Endothelial cell of umbilical vein (primary cell): ENCODE results near the gene CDYL. TPM values are rescaled to one million over a fixed set of nuclear protein-coding genes. Genes with fewer than 3 reads are reported as not detected.

Experiments used
- BruUV-seq: library from RNA; stranded (reverse); fragments of 400-500 nt; replicated peaks from 2 replicates; lab custom pipeline; 2021; lab: Mats Ljungman, UMichigan
- CTCF ChIA-PET: fragments of 300-600, 350-600 bp; sonication (Branson Sonifier 250); formaldehyde crosslinking; loops from one replicate; lab custom pipeline; 2021; ENCODE audit warnings: antibody characterized with exemption, inconsistent platforms; lab: Charles Lee
- POLR2A ChIA-PET: fragments of 300-600, 350-600 bp; sonication (Branson Sonifier 250); formaldehyde crosslinking; loops from one replicate; lab custom pipeline; 2021; ENCODE audit warnings: antibody characterized with exemption, inconsistent platforms; lab: Charles Lee
- DNase-seq: peaks from one replicate; pipeline ENCODE4 v3.0.0-alpha.2; 2011; ENCODE audit warnings: low read depth, low spot score
- FAIRE-seq: peaks from 2 replicates; lab custom pipeline; 2011; peaks lifted over from hg19 to GRCh38; lab: Jason Lieb, UNC
- H2AFZ ChIP-seq: 2 replicates; pipeline ENCODE4 v1.6.0; 2012; ENCODE audit warnings: low read depth, low read length, control low read depth, inconsistent platforms
- H3K27ac ChIP-seq: 2 replicates; pipeline ENCODE4 v1.5.1; 2011; ENCODE audit warnings: low read depth, mild to moderate bottlenecking, control low read depth, low read length, moderate library complexity; ENCODE audit not compliant: insufficient read depth
- H3K27me3 ChIP-seq, 2 experiments: 2 replicates each; pipeline versions ENCODE4 v1.6.0 to v1.6.1; 2011; ENCODE audit warnings: low read length in 2 of 2, mixed read lengths in 1 of 2; ENCODE audit not compliant: control insufficient read depth in 2 of 2, insufficient read depth in 2 of 2
- H3K36me3 ChIP-seq, 2 experiments: 2 replicates in 1 of 2; 3 replicates in 1 of 2; pipeline ENCODE4 v1.5.1; 2011; ENCODE audit warnings: low read length in 2 of 2, mild to moderate bottlenecking in 1 of 2, moderate library complexity in 1 of 2; ENCODE audit not compliant: control insufficient read depth in 2 of 2, insufficient read depth in 2 of 2; ENCODE audit errors: extremely low read depth in 1 of 2
- H3K4me1 ChIP-seq: 3 replicates; pipeline ENCODE4 v1.5.1; 2011; ENCODE audit warnings: mild to moderate bottlenecking, low read length; ENCODE audit not compliant: control insufficient read depth, insufficient read depth; ENCODE audit errors: extremely low read depth
- H3K4me2 ChIP-seq: 2 replicates; pipeline ENCODE4 v1.6.1; 2011; ENCODE audit warnings: low read length, control low read depth, mixed read lengths; ENCODE audit not compliant: insufficient read depth
- H3K4me3 ChIP-seq, 3 experiments: fragments of 200-600 bp in 1 of 3; sonication (generic), shearing (Covaris generic) in 1 of 3; replicated peaks in 1 of 3; 2 replicates each; pipeline ENCODE4 v1.5.1; 2011 to 2016; ENCODE audit warnings: control low read depth in 3 of 3, low read length in 3 of 3, mild to moderate bottlenecking in 2 of 3, inconsistent platforms in 1 of 3, low read depth in 1 of 3, moderate library complexity in 1 of 3; ENCODE audit not compliant: insufficient read depth in 1 of 3
- H3K79me2 ChIP-seq: 2 replicates; pipeline ENCODE4 v1.6.0; 2012; ENCODE audit warnings: low read length, inconsistent platforms; ENCODE audit not compliant: control insufficient read depth, insufficient read depth
- H3K9ac ChIP-seq: replicated peaks from 2 replicates; pipeline ENCODE3; 2011; ENCODE audit warnings: low read length, control low read depth; ENCODE audit not compliant: insufficient read depth; ENCODE audit errors: extremely low read depth
- H3K9me1 ChIP-seq: replicated peaks from 3 replicates; pipeline ENCODE4 v1.6.0; 2011; ENCODE audit warnings: mild to moderate bottlenecking, low read length; ENCODE audit not compliant: control insufficient read depth, insufficient read depth; ENCODE audit errors: extremely low read depth
- H3K9me3 ChIP-seq: replicated peaks from 2 replicates; pipeline ENCODE4 v1.5.1; 2012; ENCODE audit warnings: low read length, inconsistent platforms; ENCODE audit not compliant: control insufficient read depth, insufficient read depth
- H4K20me1 ChIP-seq: replicated peaks from 2 replicates; pipeline ENCODE3; 2011; ENCODE audit warnings: mild to moderate bottlenecking, low read length; ENCODE audit not compliant: control insufficient read depth, insufficient read depth; ENCODE audit errors: extremely low read depth
- EZH2 ChIP-seq: IDR thresholded peaks from 2 replicates; pipeline ENCODE4 v1.6.1; 2012; ENCODE audit warnings: borderline replicate concordance, low read depth, mild to moderate bottlenecking, moderate library complexity, low read length, inconsistent platforms; ENCODE audit not compliant: severe bottlenecking
- FOS ChIP-seq: IDR thresholded peaks from 2 replicates; pipeline ENCODE4 v1.6.1; 2011; ENCODE audit warnings: mild to moderate bottlenecking, low read length, moderate library complexity, borderline replicate concordance; ENCODE audit not compliant: insufficient read depth
- GATA2 ChIP-seq: IDR thresholded peaks from 2 replicates; pipeline ENCODE4 v1.7.0; 2011; ENCODE audit warnings: low read depth, mild to moderate bottlenecking, moderate library complexity, mixed read lengths, low read length; ENCODE audit not compliant: insufficient read length, insufficient read depth
- JUN ChIP-seq: IDR thresholded peaks from 2 replicates; pipeline ENCODE4 v1.6.1; 2011; ENCODE audit warnings: borderline replicate concordance, low read depth; ENCODE audit not compliant: insufficient read length, insufficient read depth
- MYC ChIP-seq: IDR thresholded peaks from one replicate; pipeline ENCODE4 v1.6.1; 2011; ENCODE audit warnings: mild to moderate bottlenecking, low read depth, low read length
- POLR2A ChIP-seq: IDR thresholded peaks from 2 replicates; pipeline ENCODE4 v1.6.1; 2012; ENCODE audit warnings: low read depth, mild to moderate bottlenecking, control low read depth, low read length
- POLR2AphosphoS5 ChIP-seq: IDR thresholded peaks from 2 replicates; pipeline ENCODE4 v1.6.1; 2012; ENCODE audit warnings: low read depth, mild to moderate bottlenecking, control low read depth, low read length, moderate library complexity; ENCODE audit not compliant: insufficient read depth
- dilution Hi-C: fragments of 300-500 bp; cut with MboI; formaldehyde crosslinking; loops from one replicate; pipeline ENCODE4 v1.15.0; 2019; ENCODE audit warnings: low sequenced_read_pairs; ENCODE audit not compliant: extremely low pct_ligation_motif_present
- intact Hi-C: fragments of 100-400 bp; cut with micrococcal nuclease; formaldehyde crosslinking; loops from one replicate; pipeline ENCODE4 v1.10.0; 2022
- polyA plus RNA-seq, 4 experiments: library from polyadenylated mRNA; depleted of rRNA in 3 of 4; stranded (reverse) in 3 of 4; unstranded in 1 of 4; fragments of >200 nt; gene quantifications; 2 replicates each; pipeline versions ENCODE4 v1.2.1 to v1.2.3, GENCODE V29; 2011 to 2012; ENCODE audit warnings: missing spikeins in 1 of 4
- total RNA-seq: library from RNA; stranded (reverse); gene quantifications from 2 replicates; pipeline ENCODE4 v1.2.3, GENCODE V29; 2021
- TF ChIP-seq, protein P1 (sequence below), 2 donors: IDR thresholded peaks; 1 replicate in 1 of 2; 2 replicates in 1 of 2; pipeline ENCODE4 v1.5.1; 2011; ENCODE audit warnings: low read length in 2 of 2, mild to moderate bottlenecking in 2 of 2, moderate library complexity in 2 of 2, control low read depth in 1 of 2, inconsistent platforms in 1 of 2, low read depth in 1 of 2; ENCODE audit not compliant: insufficient read depth in 1 of 2; ENCODE audit errors: extremely low read depth in 1 of 2
- TF ChIP-seq, protein P2 (sequence below): IDR thresholded peaks from 2 replicates; pipeline ENCODE4 v1.6.1; 2011; ENCODE audit not compliant: insufficient read depth, insufficient read length

Gene CDYL
- total and polyA plus RNA-seq, 2 donors (not counting 3 experiments of a cell fraction or from before 2014, with no cell fraction given), result 10.2 to 35.6 TPM

DNA sequence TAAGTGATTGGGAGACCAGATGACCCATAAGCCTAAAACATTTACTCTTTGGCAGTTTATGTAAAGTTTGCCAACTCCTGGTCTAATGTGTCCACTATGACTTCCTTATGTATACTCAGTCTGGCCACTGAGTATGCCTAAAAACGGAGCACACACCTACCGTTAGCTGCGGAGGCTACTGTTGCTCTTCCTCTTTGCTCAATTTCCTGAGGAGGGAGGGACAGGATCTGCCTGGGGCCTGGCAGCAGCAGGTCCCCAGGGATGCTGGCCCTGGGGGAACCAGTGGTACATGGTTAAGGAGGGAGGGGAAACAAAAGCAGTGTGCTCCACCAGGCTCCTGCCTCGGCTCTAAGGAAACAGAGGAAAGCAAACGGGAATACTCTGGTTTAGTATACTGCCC lies 113.5 kb downstream of the CDYL start:
- Histone ChIP-seq H3K9me3 (no peaks in the 10 kb centered on the region), H3K4me2 (no peak overlapping the region), H3K27me3 (no peaks in the 10 kb centered on the region), H3K27ac (no peak overlapping the region), H3K9ac (no peak overlapping the region), H3K4me3 (no peak overlapping the region), H3K79me2 (peaks cover 31% of the 10 kb centered on the region), H4K20me1 (peaks cover 7% of the 10 kb centered on the region), H3K4me1 (no peaks in the 10 kb centered on the region), H3K9me1 (no peaks in the 10 kb centered on the region), H3K36me3 (peaks cover 2 to 7% of the 10 kb centered on the region in 2 experiments), H2AFZ (no peak overlapping the region)
- dilution Hi-C loops (no loop called here), intact Hi-C loops (no loop called here)
- FAIRE-seq, result no peak
- BruUV-seq, result no TSS peak
- DNase-seq, result no peak
- TF ChIP-seq, protein P1, sequence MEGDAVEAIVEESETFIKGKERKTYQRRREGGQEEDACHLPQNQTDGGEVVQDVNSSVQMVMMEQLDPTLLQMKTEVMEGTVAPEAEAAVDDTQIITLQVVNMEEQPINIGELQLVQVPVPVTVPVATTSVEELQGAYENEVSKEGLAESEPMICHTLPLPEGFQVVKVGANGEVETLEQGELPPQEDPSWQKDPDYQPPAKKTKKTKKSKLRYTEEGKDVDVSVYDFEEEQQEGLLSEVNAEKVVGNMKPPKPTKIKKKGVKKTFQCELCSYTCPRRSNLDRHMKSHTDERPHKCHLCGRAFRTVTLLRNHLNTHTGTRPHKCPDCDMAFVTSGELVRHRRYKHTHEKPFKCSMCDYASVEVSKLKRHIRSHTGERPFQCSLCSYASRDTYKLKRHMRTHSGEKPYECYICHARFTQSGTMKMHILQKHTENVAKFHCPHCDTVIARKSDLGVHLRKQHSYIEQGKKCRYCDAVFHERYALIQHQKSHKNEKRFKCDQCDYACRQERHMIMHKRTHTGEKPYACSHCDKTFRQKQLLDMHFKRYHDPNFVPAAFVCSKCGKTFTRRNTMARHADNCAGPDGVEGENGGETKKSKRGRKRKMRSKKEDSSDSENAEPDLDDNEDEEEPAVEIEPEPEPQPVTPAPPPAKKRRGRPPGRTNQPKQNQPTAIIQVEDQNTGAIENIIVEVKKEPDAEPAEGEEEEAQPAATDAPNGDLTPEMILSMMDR (IDR thresholded peaks at IDR 0.05; ENCODE audit: extremely low read depth in 1 of 2, insufficient read depth in 1 of 2, low read depth in 1 of 2, low read length in 2 of 2), result no peak
- POLR2A ChIA-PET, result no interaction called here
- CTCF ChIA-PET, result no interaction called here

DNA sequence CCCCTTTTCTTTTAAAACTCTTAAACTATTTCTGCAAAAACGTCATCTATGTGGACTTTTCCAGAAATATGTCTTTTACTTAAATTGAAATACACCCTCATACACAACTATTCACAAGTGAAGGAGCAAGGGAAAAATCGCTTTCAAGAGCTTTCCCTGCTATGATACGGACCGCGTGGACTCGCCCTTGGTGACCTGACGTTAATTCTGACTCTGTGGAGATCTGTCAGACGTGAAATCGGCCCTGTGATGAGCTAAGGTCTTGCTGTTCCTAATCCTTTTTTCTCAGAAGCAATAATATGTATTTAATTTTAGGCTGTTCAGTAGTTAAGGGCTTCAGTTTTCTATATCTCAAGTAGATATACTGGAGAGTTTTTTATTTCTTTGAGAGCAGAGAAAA lies 114.0 kb downstream of the CDYL start:
- Histone ChIP-seq H3K4me3 (no peak overlapping the region), H3K9me1 (no peaks in the 10 kb centered on the region), H3K9me3 (no peaks in the 10 kb centered on the region), H3K27ac (no peak overlapping the region), H4K20me1 (peaks cover 7% of the 10 kb centered on the region), H3K36me3 (peaks cover 2 to 7% of the 10 kb centered on the region in 2 experiments), H2AFZ (no peak overlapping the region), H3K27me3 (no peaks in the 10 kb centered on the region), H3K79me2 (peaks cover 29% of the 10 kb centered on the region), H3K4me2 (no peak overlapping the region), H3K4me1 (no peaks in the 10 kb centered on the region), H3K9ac (no peak overlapping the region)
- CTCF ChIA-PET, result no interaction called here
- intact Hi-C loops, result no loop called here
- DNase-seq, result no peak
- dilution Hi-C loops, result no loop called here
- POLR2A ChIA-PET, result interaction anchor here (0.5 kb wide), 1 partner anchor 198 kb away, joined by 4 read pairs; no protein-coding TSS in a partner anchor
- BruUV-seq, result no TSS peak
- no peak for FAIRE-seq
- TF ChIP-seq POLR2AphosphoS5, result no peak
- no peak for TF ChIP-seq GATA2
- TF ChIP-seq, protein P1 (IDR thresholded peaks at IDR 0.05; ENCODE audit: extremely low read depth in 1 of 2, insufficient read depth in 1 of 2, low read depth in 1 of 2, low read length in 2 of 2), result no peak
- no peak for TF ChIP-seq EZH2
- no peak for TF ChIP-seq FOS
- no peak for TF ChIP-seq JUN
- TF ChIP-seq POLR2A, result no peak
- TF ChIP-seq, protein P2, sequence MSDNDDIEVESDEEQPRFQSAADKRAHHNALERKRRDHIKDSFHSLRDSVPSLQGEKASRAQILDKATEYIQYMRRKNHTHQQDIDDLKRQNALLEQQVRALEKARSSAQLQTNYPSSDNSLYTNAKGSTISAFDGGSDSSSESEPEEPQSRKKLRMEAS, result no peak
- TF ChIP-seq MYC, result no peak
